ENCODE results near the gene GASK1B. TPM values are rescaled to one million over a fixed set of nuclear protein-coding genes. Genes with fewer than 3 reads are reported as not detected.

GASK1B gene
- total and polyA plus RNA-seq, 2 of the 13 experiments (the other 11 are each of a cell fraction or from before 2014, with no cell fraction given), result 29.1 to 40.4 TPM

- TF ChIP-seq ZXDC (CRISPR knock-in tag; IDR thresholded peaks at IDR 0.05), result no peak
- no peak for TF ChIP-seq CC2D1A (CRISPR knock-in tag; IDR thresholded peaks at IDR 0.05)
- no peak for TF ChIP-seq LRRFIP1 (CRISPR knock-in tag; conservative IDR thresholded peaks at IDR 0.05)
- TF ChIP-seq THYN1 (CRISPR knock-in tag; IDR thresholded peaks at IDR 0.05; ENCODE audit: borderline replicate concordance, low read depth), result no peak
- no peak; the same call in 1 of the 2 replicates for TF ChIP-seq TFDP1 (CRISPR knock-in tag; IDR thresholded peaks at IDR 0.05; ENCODE audit: borderline replicate concordance)
- no peak for TF ChIP-seq HOXA9 (CRISPR knock-in tag; IDR thresholded peaks at IDR 0.05; ENCODE audit: borderline replicate concordance)
- TF ChIP-seq ZNF546 (CRISPR knock-in tag; conservative IDR thresholded peaks at IDR 0.05), result no peak
- no peak for TF ChIP-seq GTF2F1 (IDR thresholded peaks at IDR 0.05; ENCODE audit: low read length)
- no peak for TF ChIP-seq ZFP1 (CRISPR knock-in tag; IDR thresholded peaks at IDR 0.05)
- no peak for TF ChIP-seq CBFB (CRISPR knock-in tag; IDR thresholded peaks at IDR 0.05)
- no peak for TF ChIP-seq IRF1 (CRISPR knock-in tag; IDR thresholded peaks at IDR 0.05; ENCODE audit: low read depth)
- 0 out of 2 replicates have a peak, but pooled peaks have one; percentile 44 for TF ChIP-seq ZNF839 (CRISPR knock-in tag; IDR thresholded peaks at IDR 0.05; ENCODE audit: borderline replicate concordance)
- TF ChIP-seq MED13 (CRISPR knock-in tag; IDR thresholded peaks at IDR 0.05), result no peak
- no peak for TF ChIP-seq HOXA5 (CRISPR knock-in tag; IDR thresholded peaks at IDR 0.05)
- peak; percentile 91 for TF ChIP-seq SALL1 (CRISPR knock-in tag; IDR thresholded peaks at IDR 0.05)
- TF ChIP-seq BCLAF1 (IDR thresholded peaks at IDR 0.05), result no peak
- TF ChIP-seq XBP1 (CRISPR knock-in tag; IDR thresholded peaks at IDR 0.05), result no peak
- TF ChIP-seq ZNF768 (CRISPR knock-in tag; IDR thresholded peaks at IDR 0.05), result peak; percentile 26; the same call in 1 of the 2 replicates
- TF ChIP-seq ZNF33A (CRISPR knock-in tag; IDR thresholded peaks at IDR 0.05; ENCODE audit: borderline replicate concordance), result no peak
Observed at GRCh38 chr4:158209825-158210807, 37.3 kb upstream of the GASK1B start, which contains the start of gene TMEM144 (continued).
